ENCODE measurements around the gene CHD6.

DNA sequence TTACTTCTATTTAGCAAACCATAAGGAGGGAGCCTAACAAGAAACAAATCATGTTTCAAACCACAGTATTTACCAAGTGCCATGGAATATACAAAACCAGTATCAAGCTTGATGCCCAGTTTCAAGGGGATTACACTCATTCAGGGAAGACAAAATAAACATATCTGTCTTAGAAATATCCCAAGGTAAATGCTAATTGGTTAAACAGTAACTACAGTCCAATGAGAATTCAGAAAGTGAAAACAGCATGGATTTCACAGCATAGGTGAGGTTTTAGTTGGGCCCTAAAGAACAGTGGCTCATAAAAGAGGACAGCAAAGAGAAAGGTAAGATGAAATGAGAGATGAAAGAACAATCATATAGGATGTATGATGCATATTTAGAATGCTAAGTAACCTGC, 110.3 kb downstream of the CHD6 start:
- TF ChIP-seq, protein P1, sequence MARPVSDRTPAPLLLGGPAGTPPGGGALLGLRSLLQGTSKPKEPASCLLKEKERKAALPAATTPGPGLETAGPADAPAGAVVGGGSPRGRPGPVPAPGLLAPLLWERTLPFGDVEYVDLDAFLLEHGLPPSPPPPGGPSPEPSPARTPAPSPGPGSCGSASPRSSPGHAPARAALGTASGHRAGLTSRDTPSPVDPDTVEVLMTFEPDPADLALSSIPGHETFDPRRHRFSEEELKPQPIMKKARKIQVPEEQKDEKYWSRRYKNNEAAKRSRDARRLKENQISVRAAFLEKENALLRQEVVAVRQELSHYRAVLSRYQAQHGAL (CRISPR knock-in tag; IDR thresholded peaks at IDR 0.05; ENCODE audit: not compliant biosample characterization) = no peak
- TF ChIP-seq CEBPB (IDR thresholded peaks at IDR 0.05; ENCODE audit: borderline replicate concordance, low read depth, low read length) (no peak), ZNF781 (CRISPR knock-in tag; IDR thresholded peaks at IDR 0.05; ENCODE audit: borderline replicate concordance, not compliant biosample characterization) (no peak), ZNF33B (CRISPR knock-in tag; IDR thresholded peaks at IDR 0.05) (no peak), ZNF251 (CRISPR knock-in tag; IDR thresholded peaks at IDR 0.05) (no peak), RELA (CRISPR knock-in tag; IDR thresholded peaks at IDR 0.05) (no peak), CTCF (CRISPR knock-in tag; IDR thresholded peaks at IDR 0.05) (no peak), NFIC (IDR thresholded peaks at IDR 0.05; ENCODE audit: low read length) (no peak), RCOR2 (CRISPR knock-in tag; IDR thresholded peaks at IDR 0.05) (no peak), JUN (CRISPR knock-in tag; IDR thresholded peaks at IDR 0.05) (no peak), FOXP1 (IDR thresholded peaks at IDR 0.05) (no peak), FOXP1 (CRISPR knock-in tag; IDR thresholded peaks at IDR 0.05) (no peak), MZF1 (CRISPR knock-in tag; IDR thresholded peaks at IDR 0.05; ENCODE audit: borderline replicate concordance) (no peak)

All from HepG2 (cell line).